ENCODE results near the gene KCNQ1. TPM values are rescaled to one million over a fixed set of nuclear protein-coding genes. Genes with fewer than 3 reads are reported as not detected.

Gene KCNQ1
- total and polyA plus RNA-seq, 4 donors: 15.4 to 41.7 (median 26.2) TPM

DNA sequence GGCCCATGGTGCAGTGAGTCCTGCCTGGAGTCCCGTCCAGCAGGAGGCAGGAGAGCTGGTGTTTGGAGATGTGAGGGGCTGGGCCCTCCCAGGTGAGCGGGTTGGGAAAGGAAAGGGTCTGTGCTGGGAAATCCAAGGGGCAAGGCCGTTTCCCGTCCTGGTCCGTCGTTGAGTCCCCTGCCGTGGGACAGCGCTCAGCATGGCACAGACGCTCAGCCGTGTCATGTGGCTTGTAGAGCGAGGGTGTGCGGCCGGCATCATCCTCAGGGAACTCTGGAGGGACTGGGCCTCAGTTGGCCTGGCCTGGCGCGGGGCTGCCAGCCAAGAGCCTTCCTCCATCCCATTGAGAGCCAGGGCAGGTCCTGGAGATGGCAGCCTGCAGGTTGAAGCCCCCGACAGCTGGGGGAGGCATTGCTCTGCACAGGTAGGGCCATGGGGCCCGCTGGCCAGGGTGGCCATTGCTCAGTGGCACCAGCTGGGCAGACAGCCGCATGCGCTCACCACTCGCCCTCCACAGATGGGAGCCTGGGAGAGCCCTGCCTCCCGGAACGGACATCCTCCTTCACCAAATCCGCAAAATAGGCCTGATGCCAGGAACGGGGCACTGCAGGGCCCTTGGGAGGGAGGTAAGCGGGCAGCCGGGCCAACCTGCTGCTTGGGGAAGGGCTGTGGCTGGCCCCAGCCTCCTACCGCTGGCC is 28.7 kb downstream of the KCNQ1 start:
- Histone ChIP-seq H3K36me3 (ENCODE audit: control insufficient read depth in 4 of 4, insufficient read depth in 4 of 4, low read length in 4 of 4) (no peaks in the 10 kb centered on the region), H3K9ac (ENCODE audit: insufficient read depth in 1 of 2, low read length in 2 of 2) (no peak overlapping the region), H3K9me3 (ENCODE audit: control insufficient read depth in 4 of 4, insufficient read depth in 3 of 4, low read length in 3 of 4) (no peaks in the 10 kb centered on the region), H3K4me3 (no peak overlapping the region), H3K27ac (ENCODE audit: low read depth in 1 of 2, low read length in 1 of 2) (peak overlapping the region in 1 of 2 donors; percentile 45), H3K27me3 (ENCODE audit: control insufficient read depth in 3 of 3, insufficient read depth in 3 of 3, low read length in 2 of 3) (peaks cover 0 to 5% (median 4%) of the 10 kb centered on the region in 3 donors), H3K4me1 (ENCODE audit: control insufficient read depth in 5 of 5, insufficient read depth in 5 of 5, low read length in 5 of 5) (peaks cover 0 to 10% (median 5%) of the 10 kb centered on the region in 5 donors)
- TF ChIP-seq, protein P1, sequence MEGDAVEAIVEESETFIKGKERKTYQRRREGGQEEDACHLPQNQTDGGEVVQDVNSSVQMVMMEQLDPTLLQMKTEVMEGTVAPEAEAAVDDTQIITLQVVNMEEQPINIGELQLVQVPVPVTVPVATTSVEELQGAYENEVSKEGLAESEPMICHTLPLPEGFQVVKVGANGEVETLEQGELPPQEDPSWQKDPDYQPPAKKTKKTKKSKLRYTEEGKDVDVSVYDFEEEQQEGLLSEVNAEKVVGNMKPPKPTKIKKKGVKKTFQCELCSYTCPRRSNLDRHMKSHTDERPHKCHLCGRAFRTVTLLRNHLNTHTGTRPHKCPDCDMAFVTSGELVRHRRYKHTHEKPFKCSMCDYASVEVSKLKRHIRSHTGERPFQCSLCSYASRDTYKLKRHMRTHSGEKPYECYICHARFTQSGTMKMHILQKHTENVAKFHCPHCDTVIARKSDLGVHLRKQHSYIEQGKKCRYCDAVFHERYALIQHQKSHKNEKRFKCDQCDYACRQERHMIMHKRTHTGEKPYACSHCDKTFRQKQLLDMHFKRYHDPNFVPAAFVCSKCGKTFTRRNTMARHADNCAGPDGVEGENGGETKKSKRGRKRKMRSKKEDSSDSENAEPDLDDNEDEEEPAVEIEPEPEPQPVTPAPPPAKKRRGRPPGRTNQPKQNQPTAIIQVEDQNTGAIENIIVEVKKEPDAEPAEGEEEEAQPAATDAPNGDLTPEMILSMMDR (IDR thresholded peaks at IDR 0.05; ENCODE audit: control extremely low read depth, extremely low read depth): no peak
- WGBS, 2 donors: 90 to 92% methylated on average over 25 to 27 of the region's 27 CpGs
- ATAC-seq (ENCODE audit: insufficient read depth, low FRiP score): no peak
- no peak for DNase-seq

GRCh38 chr11:2474059-2474901 is 29.5 kb downstream of the KCNQ1 start:
- 83 to 88% methylated on average over 19 of the region's 19 CpGs for WGBS, 2 donors
- DNase-seq (peak; percentile 56 to 66 (median 61)), ATAC-seq (ENCODE audit: insufficient read depth, low FRiP score) (no peak)
- Histone ChIP-seq H3K9me3 (ENCODE audit: control insufficient read depth in 4 of 4, insufficient read depth in 3 of 4, low read length in 3 of 4) (peaks cover 0 to under 1% (median 0%) of the 10 kb centered on the region in 4 donors), H3K9ac (ENCODE audit: insufficient read depth in 1 of 2, low read length in 2 of 2) (no peak overlapping the region), H3K36me3 (ENCODE audit: control insufficient read depth in 4 of 4, insufficient read depth in 4 of 4, low read length in 4 of 4) (no peaks in the 10 kb centered on the region), H3K27me3 (ENCODE audit: control insufficient read depth in 3 of 3, insufficient read depth in 3 of 3, low read length in 2 of 3) (peaks cover 0 to 5% (median 4%) of the 10 kb centered on the region in 3 donors), H3K4me1 (ENCODE audit: control insufficient read depth in 5 of 5, insufficient read depth in 5 of 5, low read length in 5 of 5) (peaks cover 0 to 10% (median 5%) of the 10 kb centered on the region in 5 donors), H3K4me3 (no peak overlapping the region), H3K27ac (ENCODE audit: low read depth in 1 of 2, low read length in 1 of 2) (peak overlapping the region in 1 of 2 donors; percentile 45)
- TF ChIP-seq, protein P1 (IDR thresholded peaks at IDR 0.05; ENCODE audit: control extremely low read depth, extremely low read depth): no peak

DNA sequence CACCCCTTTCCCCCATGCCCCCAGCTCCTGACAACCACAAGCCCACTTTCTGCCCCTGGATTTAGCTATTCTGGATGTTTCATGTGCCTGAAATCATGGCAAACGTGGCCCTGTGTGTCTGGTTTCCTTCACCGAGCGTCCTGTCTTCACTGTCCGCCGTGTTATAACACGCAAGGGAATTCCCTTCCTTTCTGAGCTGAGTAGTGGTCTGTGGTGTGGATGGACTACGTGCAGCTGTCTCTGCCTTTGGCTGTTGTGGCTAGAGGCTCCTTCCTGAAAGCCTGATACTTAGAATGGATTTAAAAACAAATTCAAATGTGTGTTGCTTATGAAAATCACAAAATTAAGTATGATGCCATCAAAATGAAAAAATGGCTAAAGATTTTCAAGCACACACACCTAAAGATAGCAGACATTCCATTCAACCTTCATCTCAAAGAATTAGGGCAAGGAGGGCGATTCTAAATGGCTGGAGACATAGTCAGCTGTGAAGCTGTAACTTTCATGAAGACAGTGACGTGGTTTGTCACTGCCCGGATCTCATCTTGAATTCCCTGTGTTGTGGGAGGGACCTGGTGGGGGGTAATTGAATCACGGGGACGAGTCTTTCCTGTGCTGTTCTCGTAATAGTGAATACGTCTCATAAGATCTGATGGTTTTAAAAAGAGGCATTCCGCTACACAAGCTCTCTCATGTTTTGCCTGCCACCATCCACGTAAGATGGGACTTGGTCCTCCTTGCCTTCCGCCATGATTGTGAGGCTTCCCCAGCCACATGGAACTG is 30.5 kb downstream of the KCNQ1 start:
- Histone ChIP-seq H3K9ac (ENCODE audit: insufficient read depth in 1 of 2, low read length in 2 of 2) (peak overlapping the region in 1 of 2 donors; percentile 42), H3K9me3 (ENCODE audit: control insufficient read depth in 4 of 4, insufficient read depth in 3 of 4, low read length in 3 of 4) (peaks cover 0 to 2% (median 0%) of the 10 kb centered on the region in 4 donors), H3K27me3 (ENCODE audit: control insufficient read depth in 3 of 3, insufficient read depth in 3 of 3, low read length in 2 of 3) (peaks cover 0 to 5% (median 4%) of the 10 kb centered on the region in 3 donors), H3K4me1 (ENCODE audit: control insufficient read depth in 5 of 5, insufficient read depth in 5 of 5, low read length in 5 of 5) (peaks cover 0 to 10% (median 5%) of the 10 kb centered on the region in 5 donors), H3K27ac (ENCODE audit: low read depth in 1 of 2, low read length in 1 of 2) (no peak overlapping the region), H3K4me3 (no peak overlapping the region), H3K36me3 (ENCODE audit: control insufficient read depth in 4 of 4, insufficient read depth in 4 of 4, low read length in 4 of 4) (no peaks in the 10 kb centered on the region)
- TF ChIP-seq, protein P1 (IDR thresholded peaks at IDR 0.05; ENCODE audit: control extremely low read depth, extremely low read depth): no peak
- WGBS, 2 donors: 66 to 75% methylated on average over 17 of the region's 17 CpGs
- peak; percentile 71 to 89 (median 75) for DNase-seq
- no peak for ATAC-seq (ENCODE audit: insufficient read depth, low FRiP score)
